HG03103 (cell line): ENCODE data around the gene SPSB1.

Experiments used
- ATAC-seq: cut with Tn5 transposase; IDR thresholded peaks from one replicate; pipeline ENCODE4 v1.9.1; 2021; ENCODE audit warnings: low read depth; ENCODE audit not compliant: unreplicated experiment

Gene SPSB1

DNA sequence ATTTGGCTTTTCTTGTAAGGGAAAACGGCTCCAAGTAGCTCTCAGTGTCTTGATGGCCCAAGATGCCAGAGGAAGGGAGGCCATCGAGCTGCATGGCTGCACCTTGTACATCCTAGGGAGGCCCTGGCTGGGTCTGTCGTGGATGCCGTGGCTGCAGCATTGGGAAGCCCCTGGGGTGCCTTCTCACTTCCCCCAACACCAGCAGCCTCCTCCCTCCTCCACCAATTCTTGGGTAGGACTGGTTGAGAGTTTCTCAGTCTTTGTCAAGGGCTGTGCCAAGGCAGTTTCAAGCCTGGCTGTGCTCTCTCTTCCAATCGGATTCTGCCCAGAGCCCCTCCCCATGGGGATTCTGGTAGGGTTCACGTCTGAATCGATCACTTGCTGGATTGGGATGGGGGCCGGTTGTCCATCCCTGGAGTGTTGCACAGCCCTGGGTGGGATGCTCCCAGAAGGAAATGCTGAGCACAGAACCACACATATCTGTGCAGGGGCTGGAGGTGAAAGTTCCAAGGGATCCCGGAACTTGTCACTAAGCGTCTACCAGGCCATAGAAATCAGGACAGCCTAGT lies 14.0 kb upstream of the SPSB1 start:
- ATAC-seq, result no peak

GRCh38 chr1:9279172-9279840 lies 13.4 kb upstream of the SPSB1 start:
- ATAC-seq, result no peak

- no peak for ATAC-seq
Measured at GRCh38 chr1:9280015-9280860, 12.5 kb upstream of the SPSB1 start.

DNA sequence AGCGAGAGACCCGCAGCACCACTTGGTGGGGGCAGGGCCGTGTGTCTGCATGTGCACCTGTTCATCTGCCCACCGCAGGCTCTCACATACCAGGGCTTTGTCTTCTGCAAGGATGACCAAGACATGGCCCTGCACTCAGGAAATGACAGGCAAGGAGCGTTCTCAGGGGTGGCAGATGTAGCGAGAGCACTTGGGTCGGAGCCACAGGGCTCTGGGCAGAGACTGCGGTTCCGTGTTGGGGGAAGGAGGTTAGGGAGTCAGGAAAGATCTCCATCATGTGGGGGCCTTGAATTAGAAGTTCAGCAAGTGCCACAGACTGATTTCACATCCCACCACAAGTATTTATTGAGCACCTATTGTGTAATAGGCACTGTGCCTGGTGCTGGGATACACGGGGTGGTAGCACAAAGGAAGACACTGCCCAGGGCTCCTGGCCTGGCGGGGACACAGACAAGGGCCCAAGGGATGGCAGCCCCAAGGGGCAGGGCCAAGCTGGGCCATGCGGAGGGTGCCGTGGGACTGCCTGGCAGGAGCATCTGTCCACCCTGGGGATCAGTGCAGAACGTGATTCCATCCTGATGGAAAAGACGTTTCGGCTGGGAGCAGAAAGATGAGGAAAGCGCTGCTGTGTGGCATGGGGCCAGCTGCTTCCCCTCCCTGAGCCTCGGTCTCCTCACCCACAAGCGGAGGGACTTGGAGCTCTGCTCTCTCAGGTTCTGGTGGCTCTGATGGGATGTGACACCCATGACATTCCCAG lies 11.4 kb upstream of the SPSB1 start:
- ATAC-seq, result no peak

GRCh38 chr1:9281908-9282695 lies 10.6 kb upstream of the SPSB1 start:
- ATAC-seq, result no peak

- no peak for ATAC-seq
Measured at GRCh38 chr1:9282696-9282955, 10.1 kb upstream of the SPSB1 start.

DNA sequence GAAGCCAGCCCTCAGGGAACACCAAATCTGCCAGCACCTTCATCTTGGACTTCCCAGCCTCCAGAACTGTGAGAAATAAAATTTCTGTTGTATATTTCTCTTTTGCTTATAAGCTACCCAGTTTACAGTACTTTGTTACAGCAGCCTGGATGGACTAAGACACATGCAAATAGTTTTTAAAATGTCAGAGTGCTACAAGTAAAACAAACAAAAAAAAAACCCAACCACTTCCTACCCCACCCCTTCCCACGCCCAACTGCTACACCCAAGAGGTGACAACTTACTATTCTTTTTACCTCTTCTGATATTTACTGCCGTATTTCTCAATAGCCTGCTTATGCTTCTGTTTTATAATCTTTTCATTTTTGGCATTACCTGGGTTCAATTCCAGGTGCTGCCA lies 8.6 kb upstream of the SPSB1 start:
- ATAC-seq, result no peak

DNA sequence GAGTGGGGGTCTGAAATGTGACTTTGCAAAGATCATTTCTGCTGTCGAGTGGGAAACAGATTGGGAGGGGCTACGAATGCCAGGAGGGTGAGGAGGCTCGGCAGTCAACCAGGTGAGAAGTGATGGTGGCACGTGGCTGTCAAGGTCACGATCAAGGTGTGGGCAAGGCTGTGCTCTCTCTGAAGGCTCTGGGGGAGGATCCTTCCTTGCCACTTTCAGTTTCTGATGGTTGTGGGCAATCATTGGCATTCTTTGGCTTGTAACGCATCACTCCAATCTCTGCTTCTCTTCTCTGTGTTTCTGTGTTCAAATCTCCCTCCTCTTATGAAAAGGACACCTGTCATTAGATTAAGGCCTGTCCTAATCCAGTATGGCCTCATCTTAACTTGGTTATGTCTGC lies 6.1 kb upstream of the SPSB1 start:
- ATAC-seq, result no peak

DNA sequence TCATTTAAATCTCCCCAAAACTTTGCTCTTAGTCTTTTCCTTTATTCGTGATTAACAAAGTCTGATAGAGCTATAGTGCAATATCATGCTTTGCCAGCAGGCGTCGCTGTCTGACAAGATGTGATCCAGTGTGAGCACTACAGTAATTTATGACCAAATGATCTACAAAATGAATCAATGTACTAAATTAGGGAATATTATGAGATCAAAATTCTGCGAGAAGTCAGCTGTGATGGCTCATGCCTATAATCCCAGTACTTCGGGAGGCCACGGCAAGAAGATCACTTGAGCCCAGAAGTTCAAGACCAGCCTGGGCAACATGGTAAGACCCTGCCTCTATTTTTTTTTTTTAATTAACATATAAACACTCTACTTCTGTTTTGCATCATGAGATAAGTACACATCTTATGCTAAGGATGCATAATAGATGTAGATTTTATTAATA lies 3.6 kb upstream of the SPSB1 start:
- no peak for ATAC-seq

DNA sequence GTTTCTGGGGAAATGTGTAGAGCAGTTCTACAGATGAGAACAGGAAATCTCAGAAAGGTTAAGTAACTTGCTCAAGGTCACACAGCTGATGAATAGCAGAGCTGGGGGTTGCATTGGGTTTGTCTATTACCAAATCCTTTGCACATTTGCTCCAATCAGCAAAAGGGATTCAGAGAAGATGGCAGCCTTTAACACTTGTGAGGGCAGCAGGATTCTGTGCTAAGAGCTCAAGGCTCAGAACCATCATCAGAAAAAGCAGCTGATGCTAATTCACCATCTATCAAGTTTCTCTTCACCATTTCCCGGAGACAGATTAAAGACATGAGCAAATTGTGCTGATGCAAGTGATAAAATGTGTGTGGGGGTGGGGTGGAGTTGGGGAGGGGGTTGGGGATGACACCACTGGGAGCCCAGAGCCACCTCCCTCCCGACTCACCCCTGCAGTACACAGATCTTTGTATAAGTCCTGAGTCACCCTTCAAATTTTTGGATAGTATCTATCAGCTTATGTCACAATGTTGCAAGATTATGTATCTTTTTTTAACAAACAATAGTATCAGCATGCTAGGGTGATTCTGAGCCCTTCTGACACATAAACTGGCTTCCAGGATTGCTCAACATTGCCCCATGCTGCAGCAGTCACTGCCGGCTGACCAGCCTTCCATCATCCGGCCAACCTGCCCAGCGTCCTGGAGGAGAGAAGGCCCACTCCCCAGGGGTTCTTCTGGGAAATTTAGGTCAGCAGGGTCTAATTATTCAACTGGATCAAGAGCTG lies 2.8 kb upstream of the SPSB1 start:
- ATAC-seq, result no peak

GRCh38 chr1:9291914-9292360 lies 757 bp upstream of the SPSB1 start:
- no peak for ATAC-seq

DNA sequence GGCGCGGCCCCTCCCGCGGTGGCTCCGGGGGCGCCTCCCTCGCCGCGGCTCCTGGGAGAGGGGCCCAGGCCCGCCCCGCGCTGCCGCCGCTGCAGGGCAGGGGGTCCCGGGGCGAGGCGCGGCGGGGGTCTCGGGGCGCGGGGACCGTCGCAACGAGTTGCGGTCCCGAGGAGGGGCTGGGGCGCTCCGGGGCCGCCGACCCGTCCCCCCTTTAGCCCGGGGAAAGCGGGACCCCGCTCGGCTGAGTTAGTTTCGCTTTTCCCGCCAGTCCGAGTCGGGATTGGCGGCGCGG lies 493 bp downstream of the SPSB1 start:
- ATAC-seq, result no peak

DNA sequence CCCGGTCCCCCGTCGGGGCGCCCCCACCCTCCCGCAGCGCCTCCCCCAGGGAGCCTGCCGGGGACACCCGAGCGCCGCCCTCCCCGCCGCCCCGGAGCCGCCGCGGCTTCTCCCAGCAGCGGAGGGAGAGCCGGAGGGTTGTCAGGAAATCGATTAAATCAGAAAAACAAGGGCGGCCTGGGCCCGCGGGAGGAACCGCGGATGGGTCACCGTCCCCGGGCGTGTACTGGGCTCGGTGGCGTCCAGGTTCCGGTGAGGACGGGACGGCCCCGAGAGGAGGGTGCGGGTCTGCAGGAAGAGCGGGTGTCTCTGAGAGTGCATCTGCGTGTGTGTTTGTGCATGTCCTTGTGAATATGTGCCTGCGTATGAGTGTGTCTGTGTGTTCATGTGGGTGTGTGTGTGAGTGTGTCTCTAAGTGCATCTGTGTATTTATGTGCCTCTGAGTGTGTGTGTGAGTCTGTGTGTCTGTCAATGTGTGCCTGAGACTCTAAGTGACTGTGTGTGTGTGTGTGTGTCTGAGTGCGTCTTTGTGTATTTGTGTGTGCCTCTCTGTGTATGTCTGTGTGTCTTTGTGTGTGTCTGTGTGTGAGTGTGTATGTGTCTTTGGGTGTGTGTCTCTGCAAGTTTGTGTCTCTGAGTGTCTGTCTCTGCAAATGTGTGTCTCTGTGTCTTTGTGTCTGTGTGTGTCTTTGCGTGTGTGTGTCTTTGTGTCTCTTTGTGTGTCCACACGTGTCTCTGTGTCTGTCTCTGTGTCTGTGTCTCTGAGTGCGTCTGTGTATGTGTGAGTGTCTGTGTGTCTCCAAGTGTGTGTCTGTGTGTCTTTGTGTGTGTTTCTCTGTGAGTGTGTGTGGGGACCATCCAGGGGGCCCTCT lies 1.1 kb downstream of the SPSB1 start:
- ATAC-seq, result no peak

GRCh38 chr1:9294405-9294773 lies 1.7 kb downstream of the SPSB1 start:
- ATAC-seq, result no peak

GRCh38 chr1:9294910-9295636 lies 2.4 kb downstream of the SPSB1 start:
- no peak for ATAC-seq

DNA sequence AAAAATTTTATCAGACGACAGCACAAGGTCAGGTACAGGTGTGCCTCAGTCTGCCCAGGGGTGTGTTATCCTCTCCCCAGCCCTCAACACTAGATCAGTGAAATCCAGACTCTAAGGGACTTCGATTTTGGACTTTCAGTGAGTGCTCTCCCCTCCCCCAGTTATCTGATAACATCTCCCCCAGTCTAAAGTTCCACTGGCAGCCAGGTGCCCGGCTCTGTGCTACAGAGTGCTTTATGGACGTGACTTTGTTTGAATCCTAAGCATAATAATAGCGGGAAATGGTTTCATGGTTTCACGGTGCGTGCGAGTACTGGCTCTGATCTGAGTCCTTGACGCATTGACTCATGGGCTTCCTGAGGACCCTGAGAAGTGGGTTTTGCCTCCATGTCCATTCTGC lies 3.2 kb downstream of the SPSB1 start:
- no peak for ATAC-seq

- no peak for ATAC-seq
Measured at GRCh38 chr1:9296850-9297249, 4.2 kb downstream of the SPSB1 start.

DNA sequence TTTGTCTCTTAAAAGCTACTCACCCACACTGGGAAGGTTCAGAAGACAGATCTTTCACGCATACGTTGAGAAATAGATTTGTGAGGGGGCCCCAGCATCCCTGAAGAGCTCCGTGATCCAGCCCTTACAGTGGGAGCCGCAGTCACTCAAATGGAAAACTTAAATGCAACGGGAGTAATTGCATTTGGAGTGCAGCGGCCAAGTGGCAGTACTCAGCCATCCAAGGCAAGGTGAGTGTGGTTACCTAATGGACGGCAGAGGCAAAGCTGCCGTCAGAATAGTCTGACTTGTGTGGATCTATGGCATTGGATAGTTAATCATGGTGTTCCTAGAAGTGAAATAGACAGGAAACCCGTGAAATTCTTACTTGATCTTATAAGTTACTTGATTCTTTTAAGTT lies 5.1 kb downstream of the SPSB1 start:
- ATAC-seq, result no peak
